Measurements from ENCODE around the gene GLI1. TPM values are rescaled to one million over a fixed set of nuclear protein-coding genes. Genes with fewer than 3 reads are reported as not detected.
"Not testable (repeated sequence)": the region's sequence is repeated elsewhere in the genome, so short reads cannot be mapped to it uniquely, and the experiment has no call there.

Gene GLI1
- total RNA-seq, 1 experiment from 2014 or later = 9.7 TPM

DNA sequence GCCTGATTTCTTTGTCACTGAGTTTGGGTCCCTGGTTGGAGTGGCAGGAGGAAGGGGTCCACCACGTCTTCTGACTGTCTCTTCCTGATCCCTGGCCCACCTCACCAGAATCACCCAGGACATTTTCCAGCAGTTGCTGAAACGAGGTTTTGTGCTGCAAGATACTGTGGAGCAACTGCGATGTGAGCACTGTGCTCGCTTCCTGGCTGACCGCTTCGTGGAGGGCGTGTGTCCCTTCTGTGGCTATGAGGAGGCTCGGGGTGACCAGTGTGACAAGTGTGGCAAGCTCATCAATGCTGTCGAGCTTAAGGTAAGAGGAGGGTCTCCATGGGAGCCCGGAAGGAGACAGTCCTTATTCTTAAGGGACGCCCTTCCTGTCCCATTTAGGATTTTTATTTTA, 40.6 kb downstream of the GLI1 start:
- no peak overlapping the region for H3K4me3 ChIP-seq (ENCODE audit: insufficient read depth, low read depth, low read length)
- H3K27me3 ChIP-seq (ENCODE audit: control insufficient read depth, insufficient read depth, low read length) = no peaks in the 10 kb centered on the region
- no peak for DNase-seq
- H3K36me3 ChIP-seq (replicated peaks; ENCODE audit: control insufficient read depth, insufficient read depth, low read length) = peaks cover 60% of the 10 kb centered on the region

DNA sequence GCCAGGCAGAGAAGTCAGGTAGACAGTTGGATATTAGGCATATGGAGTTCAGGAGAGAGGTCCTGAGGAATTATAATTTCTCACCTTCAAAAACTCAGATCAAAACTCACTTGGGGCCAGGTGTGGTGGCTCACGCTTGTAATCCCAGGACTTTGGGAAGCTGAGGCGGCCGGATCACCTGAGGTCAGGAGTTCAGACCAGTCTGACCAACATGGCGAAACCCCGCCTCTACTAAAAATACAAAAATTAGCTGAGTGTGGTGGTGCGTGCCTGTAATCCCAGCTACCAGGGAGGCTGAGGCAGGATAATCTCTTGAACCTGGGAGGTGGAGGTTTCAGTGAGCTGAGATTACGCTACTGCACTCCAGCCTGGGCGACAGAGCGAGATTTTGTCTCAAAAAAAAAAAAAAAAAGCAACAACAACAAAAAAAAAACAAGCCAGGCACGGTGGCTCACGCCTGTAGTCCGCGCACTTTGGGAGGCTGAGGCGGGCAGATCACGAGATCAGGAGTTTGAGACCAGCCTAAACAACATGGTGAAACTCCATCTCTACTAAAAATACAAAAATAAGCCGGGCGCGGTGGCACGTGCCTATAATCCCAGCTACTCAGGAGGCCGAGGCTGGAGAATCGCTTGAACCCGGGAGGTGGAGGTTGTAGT, 42.9 kb downstream of the GLI1 start:
- H3K36me3 ChIP-seq (replicated peaks; ENCODE audit: control insufficient read depth, insufficient read depth, low read length) = peaks cover 65% of the 10 kb centered on the region
- H3K27me3 ChIP-seq (ENCODE audit: control insufficient read depth, insufficient read depth, low read length); H3K4me3 ChIP-seq (ENCODE audit: insufficient read depth, low read depth, low read length); DNase-seq: not testable (repeated sequence)

DNA sequence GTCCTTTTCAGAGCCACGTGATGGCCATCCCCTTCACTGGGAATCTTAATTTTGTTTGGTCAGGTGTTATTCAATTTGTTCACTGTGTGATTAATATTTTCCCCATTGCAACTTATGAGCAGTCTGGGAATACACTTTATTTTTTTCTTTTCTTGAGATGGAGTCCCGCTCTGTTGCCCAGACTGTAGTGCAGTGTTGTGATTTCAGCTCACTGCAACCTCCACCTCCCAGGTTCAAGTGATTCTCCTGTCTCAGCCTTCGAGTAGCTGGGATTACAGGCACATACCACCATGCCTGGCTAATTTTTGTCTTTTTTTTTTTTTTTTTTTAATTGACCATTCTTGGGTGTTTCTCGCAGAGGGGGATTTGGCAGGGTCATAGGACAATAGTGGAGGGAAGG, 47.0 kb downstream of the GLI1 start:
- H3K4me3 ChIP-seq (ENCODE audit: insufficient read depth, low read depth, low read length); H3K27me3 ChIP-seq (ENCODE audit: control insufficient read depth, insufficient read depth, low read length); DNase-seq: not testable (repeated sequence)
- H3K36me3 ChIP-seq (replicated peaks; ENCODE audit: control insufficient read depth, insufficient read depth, low read length) = peaks cover 47% of the 10 kb centered on the region

DNA sequence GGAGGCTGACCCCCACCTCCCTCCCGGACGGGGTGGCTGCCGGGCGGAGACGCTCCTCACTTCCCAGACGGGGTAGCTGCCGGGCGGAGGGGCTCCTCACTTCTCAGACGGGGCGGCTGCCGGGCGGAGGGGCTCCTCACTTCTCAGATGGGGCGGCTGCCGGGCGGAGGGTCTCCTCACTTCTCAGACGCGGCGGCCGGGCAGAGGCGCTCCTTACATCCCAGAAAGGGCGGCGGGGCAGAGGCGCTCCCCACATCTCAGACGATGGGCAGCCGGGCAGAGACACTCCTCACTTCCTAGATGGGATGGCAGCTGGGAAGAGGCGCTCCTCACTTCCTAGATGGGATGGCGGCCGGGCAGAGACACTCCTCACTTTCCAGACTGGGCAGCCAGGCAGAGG, 48.2 kb downstream of the GLI1 start:
- H3K27me3 ChIP-seq (ENCODE audit: control insufficient read depth, insufficient read depth, low read length); H3K4me3 ChIP-seq (ENCODE audit: insufficient read depth, low read depth, low read length); DNase-seq: not testable (repeated sequence)
- H3K36me3 ChIP-seq (replicated peaks; ENCODE audit: control insufficient read depth, insufficient read depth, low read length) = peaks cover 55% of the 10 kb centered on the region

DNA sequence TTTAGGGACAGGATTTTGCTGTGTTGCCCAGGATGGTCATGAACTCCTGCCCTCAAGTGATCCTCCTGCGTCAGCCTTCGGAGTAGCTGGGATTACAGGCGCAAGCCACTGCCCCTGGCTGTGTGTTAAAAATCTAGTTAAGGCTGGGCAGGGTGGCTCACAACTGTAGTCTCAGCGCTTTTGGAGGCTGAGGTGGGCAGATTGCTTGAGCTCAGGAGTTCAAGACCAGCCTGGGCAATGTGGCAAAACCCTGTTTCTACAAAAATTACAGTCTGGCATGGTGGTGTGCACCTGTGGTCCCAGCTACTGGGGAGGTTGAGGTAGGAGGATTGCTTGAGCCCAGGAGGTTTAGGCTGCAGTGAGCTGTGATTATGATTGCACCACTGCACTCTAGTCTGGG, 51.6 kb downstream of the GLI1 start:
- Histone ChIP-seq H3K27me3 (ENCODE audit: control insufficient read depth, insufficient read depth, low read length) (no peaks in the 10 kb centered on the region), H3K4me3 (ENCODE audit: insufficient read depth, low read depth, low read length) (no peak overlapping the region), H3K36me3 (replicated peaks; ENCODE audit: control insufficient read depth, insufficient read depth, low read length) (peaks cover 53% of the 10 kb centered on the region)
- DNase-seq = no peak

DNA sequence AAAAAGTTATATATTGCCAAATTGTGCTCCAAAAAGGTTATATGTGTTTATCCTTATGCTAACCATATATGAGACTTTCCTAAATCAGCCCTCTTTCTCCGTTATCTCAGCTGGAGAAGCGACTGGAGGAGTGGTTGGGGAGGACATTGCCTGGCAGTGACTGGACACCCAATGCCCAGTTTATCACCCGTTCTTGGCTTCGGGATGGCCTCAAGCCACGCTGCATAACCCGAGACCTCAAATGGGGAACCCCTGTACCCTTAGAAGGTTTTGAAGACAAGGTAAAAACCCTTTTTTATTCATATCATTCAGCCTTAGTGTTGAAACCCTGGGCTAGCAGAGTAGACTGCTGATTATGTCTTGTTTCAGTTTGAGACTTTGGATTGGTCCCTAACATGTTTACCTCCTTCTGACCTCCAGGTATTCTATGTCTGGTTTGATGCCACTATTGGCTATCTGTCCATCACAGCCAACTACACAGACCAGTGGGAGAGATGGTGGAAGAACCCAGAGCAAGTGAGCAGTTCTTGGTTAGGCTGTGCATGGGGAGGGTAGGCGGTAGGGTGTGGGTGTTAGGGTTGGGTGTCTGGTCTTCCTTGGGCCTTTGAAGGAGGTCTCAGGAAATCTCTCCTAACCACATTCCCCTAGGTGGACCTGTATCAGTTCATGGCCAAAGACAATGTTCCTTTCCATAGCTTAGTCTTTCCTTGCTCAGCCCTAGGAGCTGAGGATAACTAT, 52.2 kb downstream of the GLI1 start:
- DNase-seq = no peak
- H3K36me3 ChIP-seq (replicated peaks; ENCODE audit: control insufficient read depth, insufficient read depth, low read length) = peaks cover 54% of the 10 kb centered on the region
- no peak overlapping the region for H3K4me3 ChIP-seq (ENCODE audit: insufficient read depth, low read depth, low read length)
- H3K27me3 ChIP-seq (ENCODE audit: control insufficient read depth, insufficient read depth, low read length) = no peaks in the 10 kb centered on the region

DNA sequence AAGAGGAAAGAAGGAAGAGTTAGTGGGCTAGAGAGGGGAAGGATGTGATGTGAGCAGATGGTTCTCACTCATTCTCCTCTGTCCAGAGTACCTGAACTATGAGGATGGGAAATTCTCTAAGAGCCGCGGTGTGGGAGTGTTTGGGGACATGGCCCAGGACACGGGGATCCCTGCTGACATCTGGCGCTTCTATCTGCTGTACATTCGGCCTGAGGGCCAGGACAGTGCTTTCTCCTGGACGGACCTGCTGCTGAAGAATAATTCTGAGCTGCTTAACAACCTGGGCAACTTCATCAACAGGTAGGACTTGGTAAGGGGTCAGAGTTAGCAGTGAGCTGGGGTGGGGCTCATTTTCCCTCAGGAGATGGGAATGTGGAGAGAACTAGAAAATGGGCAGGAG, 53.1 kb downstream of the GLI1 start:
- DNase-seq = no peak
- Histone ChIP-seq H3K36me3 (replicated peaks; ENCODE audit: control insufficient read depth, insufficient read depth, low read length) (peaks cover 60% of the 10 kb centered on the region), H3K4me3 (ENCODE audit: insufficient read depth, low read depth, low read length) (no peak overlapping the region), H3K27me3 (ENCODE audit: control insufficient read depth, insufficient read depth, low read length) (no peaks in the 10 kb centered on the region)

DNA sequence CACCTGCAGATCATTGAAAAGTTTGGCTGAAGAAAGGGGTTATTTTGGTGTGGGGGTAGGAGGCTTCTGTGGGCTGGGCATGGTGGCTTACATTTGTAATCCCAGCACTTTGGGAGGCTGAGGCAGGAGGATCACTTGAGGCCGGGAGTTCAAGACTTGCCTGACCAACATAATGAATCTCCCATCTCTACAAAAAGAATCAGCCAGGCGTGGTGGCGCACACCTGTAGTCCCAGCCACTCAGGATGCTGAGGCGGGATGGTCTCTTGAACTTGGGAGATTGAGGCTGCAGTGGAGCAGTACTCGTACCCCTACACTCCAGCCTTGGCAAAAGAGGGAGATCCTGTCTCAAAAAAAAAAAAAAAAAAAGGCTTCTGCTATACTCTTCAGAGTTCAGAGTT, 53.7 kb downstream of the GLI1 start:
- Histone ChIP-seq H3K27me3 (ENCODE audit: control insufficient read depth, insufficient read depth, low read length) (no peaks in the 10 kb centered on the region), H3K36me3 (replicated peaks; ENCODE audit: control insufficient read depth, insufficient read depth, low read length) (peaks cover 64% of the 10 kb centered on the region), H3K4me3 (ENCODE audit: insufficient read depth, low read depth, low read length) (no peak overlapping the region)
- DNase-seq = no peak

DNA sequence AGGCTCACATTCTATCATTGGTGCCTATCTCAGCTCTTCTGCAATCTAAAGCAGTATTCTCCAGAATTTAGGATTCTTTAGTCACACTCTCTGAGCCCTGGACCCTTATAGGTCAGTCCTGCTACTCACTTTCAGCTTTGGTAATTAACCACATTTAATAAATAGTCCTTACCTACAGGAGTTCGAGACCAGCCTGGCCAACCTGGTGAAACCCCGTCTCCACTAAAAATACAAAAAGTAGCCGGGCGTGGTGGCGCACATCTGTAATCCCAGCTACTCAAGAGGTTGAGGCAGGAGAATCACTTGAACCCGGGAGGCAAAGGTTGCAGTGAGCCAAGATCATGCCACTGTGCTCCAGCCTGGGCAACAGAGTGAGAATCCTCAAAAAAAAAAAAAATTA, 54.1 kb downstream of the GLI1 start:
- not testable (repeated sequence) for DNase-seq; H3K4me3 ChIP-seq (ENCODE audit: insufficient read depth, low read depth, low read length); H3K27me3 ChIP-seq (ENCODE audit: control insufficient read depth, insufficient read depth, low read length)
- H3K36me3 ChIP-seq (replicated peaks; ENCODE audit: control insufficient read depth, insufficient read depth, low read length) = peaks cover 66% of the 10 kb centered on the region

DNA sequence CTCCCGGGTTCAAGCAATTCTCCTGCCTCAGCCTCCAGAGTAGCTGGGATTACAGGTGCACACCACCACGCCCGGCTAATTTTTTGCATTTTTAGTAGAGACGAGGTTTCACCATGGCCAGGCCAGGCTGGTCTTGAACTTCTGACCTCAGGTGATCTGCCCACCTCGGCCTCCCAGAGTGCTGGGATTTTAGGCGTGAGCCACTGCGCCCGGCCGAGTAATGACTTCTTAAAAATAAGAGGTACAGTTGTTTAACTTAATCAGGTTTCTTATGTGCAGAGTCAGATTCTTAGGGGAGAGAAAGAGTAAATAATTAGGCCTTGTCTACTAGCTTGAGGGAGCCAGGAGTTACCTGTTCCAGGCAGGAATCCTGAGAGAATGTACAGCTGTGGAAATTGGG, 54.7 kb downstream of the GLI1 start:
- DNase-seq; H3K4me3 ChIP-seq (ENCODE audit: insufficient read depth, low read depth, low read length); H3K27me3 ChIP-seq (ENCODE audit: control insufficient read depth, insufficient read depth, low read length): not testable (repeated sequence)
- H3K36me3 ChIP-seq (replicated peaks; ENCODE audit: control insufficient read depth, insufficient read depth, low read length) = peaks cover 65% of the 10 kb centered on the region

DNA sequence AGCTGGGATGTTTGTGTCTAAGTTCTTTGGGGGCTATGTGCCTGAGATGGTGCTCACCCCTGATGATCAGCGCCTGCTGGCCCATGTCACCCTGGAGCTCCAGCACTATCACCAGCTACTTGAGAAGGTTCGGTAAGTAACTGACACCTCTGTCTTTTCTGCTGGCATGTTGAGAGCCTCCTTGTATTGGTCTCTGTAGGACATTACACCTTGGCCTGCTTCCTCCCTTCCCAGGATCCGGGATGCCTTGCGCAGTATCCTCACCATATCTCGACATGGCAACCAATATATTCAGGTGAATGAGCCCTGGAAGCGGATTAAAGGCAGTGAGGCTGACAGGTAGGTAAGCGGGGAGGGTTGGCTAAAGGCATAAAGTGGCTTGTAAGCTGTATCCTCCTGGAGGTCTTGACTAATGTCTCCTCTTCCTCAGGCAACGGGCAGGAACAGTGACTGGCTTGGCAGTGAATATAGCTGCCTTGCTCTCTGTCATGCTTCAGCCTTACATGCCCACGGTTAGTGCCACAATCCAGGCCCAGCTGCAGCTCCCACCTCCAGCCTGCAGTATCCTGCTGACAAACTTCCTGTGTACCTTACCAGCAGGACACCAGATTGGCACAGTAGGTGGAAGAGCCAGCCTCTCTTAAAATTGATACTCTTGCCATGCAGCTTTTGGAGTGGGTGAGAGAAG, 55.3 kb downstream of the GLI1 start:
- DNase-seq = no peak
- H3K36me3 ChIP-seq (replicated peaks; ENCODE audit: control insufficient read depth, insufficient read depth, low read length) = peaks cover 65% of the 10 kb centered on the region
- H3K27me3 ChIP-seq (ENCODE audit: control insufficient read depth, insufficient read depth, low read length) = no peaks in the 10 kb centered on the region
- no peak overlapping the region for H3K4me3 ChIP-seq (ENCODE audit: insufficient read depth, low read depth, low read length)

DNA sequence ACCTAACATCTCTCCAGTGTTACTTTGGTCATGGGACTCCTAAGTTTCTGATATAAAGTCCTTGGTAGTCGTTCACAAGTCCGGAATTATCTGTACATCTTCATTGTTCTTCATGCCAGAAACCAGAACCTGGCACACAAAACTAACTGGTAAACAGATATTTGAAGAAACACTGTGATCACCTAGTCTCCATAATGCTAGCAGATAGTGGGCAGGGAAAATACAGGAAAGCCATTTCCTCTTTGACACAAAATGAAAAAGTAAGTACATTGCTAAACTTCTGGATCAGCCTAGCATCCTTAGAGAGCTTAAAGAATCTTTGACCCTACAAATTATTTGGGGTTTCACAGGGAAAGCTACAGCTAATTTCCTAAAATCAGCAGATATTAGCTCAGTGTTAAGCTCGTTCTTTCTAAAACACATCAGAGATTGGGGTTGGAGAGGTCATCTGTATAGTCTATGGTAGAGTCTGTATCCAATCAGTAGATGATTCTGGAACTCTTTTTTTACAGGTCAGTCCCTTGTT, 55.9 kb downstream of the GLI1 start:
- Histone ChIP-seq H3K36me3 (replicated peaks; ENCODE audit: control insufficient read depth, insufficient read depth, low read length) (peaks cover 61% of the 10 kb centered on the region), H3K27me3 (ENCODE audit: control insufficient read depth, insufficient read depth, low read length) (no peaks in the 10 kb centered on the region), H3K4me3 (ENCODE audit: insufficient read depth, low read depth, low read length) (no peak overlapping the region)
- no peak for DNase-seq

DNA sequence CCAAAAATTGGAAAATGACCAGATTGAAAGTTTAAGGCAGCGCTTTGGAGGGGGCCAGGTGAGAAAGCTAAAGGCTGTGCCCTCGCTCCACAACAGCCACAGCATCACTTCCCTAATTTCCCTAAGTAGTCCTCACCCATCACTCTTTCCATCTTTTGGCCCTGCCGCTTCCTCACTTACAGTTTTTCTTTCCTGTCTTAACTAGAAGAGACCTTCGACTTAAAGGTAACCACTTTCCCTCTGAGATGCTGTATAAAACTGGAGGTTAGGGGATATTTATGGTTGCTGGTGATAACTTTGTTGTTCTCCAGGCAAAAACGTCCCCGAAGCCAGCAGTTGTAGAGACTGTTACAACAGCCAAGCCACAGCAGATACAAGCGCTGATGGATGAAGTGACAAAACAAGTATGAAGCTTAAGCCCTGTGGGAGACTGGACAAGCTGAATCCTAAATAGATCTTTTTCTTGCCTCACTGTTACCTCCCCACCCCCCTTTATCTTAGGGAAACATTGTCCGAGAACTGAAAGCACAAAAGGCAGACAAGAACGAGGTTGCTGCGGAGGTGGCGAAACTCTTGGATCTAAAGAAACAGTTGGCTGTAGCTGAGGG, 56.5 kb downstream of the GLI1 start:
- Histone ChIP-seq H3K27me3 (ENCODE audit: control insufficient read depth, insufficient read depth, low read length) (no peaks in the 10 kb centered on the region), H3K4me3 (ENCODE audit: insufficient read depth, low read depth, low read length) (no peak overlapping the region), H3K36me3 (replicated peaks; ENCODE audit: control insufficient read depth, insufficient read depth, low read length) (peaks cover 60% of the 10 kb centered on the region)
- DNase-seq = no peak

DNA sequence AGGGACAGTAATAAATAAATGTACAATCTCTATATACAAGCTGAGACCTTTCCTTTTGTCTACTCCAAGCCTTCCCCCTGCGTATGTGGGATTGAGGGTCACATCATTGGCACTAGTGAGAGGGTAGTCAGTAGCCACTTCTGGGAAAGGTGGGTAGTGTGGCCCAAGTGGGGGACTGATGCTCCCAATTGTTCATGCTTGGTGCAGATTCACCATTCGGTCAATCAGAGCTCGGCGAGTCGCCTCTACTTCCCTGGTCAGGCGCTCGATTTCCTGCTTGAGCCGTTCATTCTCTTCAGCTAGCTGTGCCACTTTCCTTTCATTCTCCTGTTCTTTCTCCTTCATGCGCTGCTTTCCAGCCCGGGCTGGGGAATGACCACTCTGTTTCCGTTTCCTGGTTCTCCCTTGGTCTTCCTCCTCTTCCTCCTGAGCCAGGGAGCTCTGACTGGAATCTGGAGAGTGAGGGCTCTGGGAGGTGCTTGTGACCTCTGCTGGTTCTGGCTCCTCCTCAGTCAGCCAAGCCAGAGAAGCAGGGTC, 57.1 kb downstream of the GLI1 start:
- Histone ChIP-seq H3K36me3 (replicated peaks; ENCODE audit: control insufficient read depth, insufficient read depth, low read length) (peaks cover 54% of the 10 kb centered on the region), H3K27me3 (ENCODE audit: control insufficient read depth, insufficient read depth, low read length) (no peaks in the 10 kb centered on the region), H3K4me3 (ENCODE audit: insufficient read depth, low read depth, low read length) (no peak overlapping the region)
- no peak for DNase-seq

Data from H7 (cell line).